ENCODE data around the gene STRIT1.

Gene STRIT1

DNA sequence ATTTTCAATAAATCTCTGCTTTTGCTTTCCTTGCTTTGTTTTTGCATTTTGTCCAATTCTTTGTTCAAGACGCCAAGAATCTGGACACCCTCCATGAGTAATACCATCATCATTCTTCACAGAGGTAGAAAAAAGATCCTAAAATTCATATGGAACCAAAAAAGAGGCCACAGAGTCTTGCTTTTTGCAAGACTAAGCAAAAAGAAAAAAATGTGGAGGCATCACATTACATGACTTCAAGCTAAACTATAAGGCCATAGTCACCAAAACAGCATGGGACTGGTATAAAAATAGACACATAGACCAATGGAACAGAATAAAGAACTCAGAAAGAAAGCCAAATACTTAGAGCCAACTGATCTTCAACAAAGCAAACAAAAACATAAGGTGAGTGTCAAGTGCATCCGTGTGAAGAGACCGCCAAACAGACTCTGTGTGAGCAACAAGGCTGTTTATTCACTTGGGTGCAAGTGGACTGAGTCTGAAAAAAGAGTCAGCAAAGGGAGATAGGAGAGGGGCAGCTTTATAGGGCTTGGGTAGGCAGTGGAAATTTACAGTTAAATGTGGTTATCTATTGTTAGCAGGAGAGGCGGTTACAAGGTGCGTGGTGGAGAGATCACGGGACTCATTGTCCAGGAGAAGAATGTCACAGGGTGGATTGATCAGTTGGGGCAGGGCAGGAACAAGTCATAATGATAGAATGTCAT lies 10.9 kb downstream of the STRIT1 start:
- TF ChIP-seq ZBTB7A (IDR thresholded peaks at IDR 0.05; ENCODE audit: low read depth): no peak
- TF ChIP-seq, protein P1, sequence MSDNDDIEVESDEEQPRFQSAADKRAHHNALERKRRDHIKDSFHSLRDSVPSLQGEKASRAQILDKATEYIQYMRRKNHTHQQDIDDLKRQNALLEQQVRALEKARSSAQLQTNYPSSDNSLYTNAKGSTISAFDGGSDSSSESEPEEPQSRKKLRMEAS (IDR thresholded peaks at IDR 0.05): no peak
- no peak for TF ChIP-seq EP300 (IDR thresholded peaks at IDR 0.05; ENCODE audit: borderline replicate concordance)
- TF ChIP-seq NFIC (IDR thresholded peaks at IDR 0.05): no peak
- no peak for TF ChIP-seq CEBPB (IDR thresholded peaks at IDR 0.05)
- no peak for TF ChIP-seq TEAD4 (IDR thresholded peaks at IDR 0.05)
- no peak for TF ChIP-seq EGR1 (IDR thresholded peaks at IDR 0.05)
- no peak for TF ChIP-seq TAF1 (IDR thresholded peaks at IDR 0.05; ENCODE audit: low read depth)
- TF ChIP-seq FOXM1 (IDR thresholded peaks at IDR 0.05; ENCODE audit: borderline replicate concordance, low read depth): no peak
- no peak for TF ChIP-seq TCF12 (IDR thresholded peaks at IDR 0.05; ENCODE audit: low read depth)
- no peak for TF ChIP-seq RAD21 (IDR thresholded peaks at IDR 0.05; ENCODE audit: low read depth)
- TF ChIP-seq, protein P2, sequence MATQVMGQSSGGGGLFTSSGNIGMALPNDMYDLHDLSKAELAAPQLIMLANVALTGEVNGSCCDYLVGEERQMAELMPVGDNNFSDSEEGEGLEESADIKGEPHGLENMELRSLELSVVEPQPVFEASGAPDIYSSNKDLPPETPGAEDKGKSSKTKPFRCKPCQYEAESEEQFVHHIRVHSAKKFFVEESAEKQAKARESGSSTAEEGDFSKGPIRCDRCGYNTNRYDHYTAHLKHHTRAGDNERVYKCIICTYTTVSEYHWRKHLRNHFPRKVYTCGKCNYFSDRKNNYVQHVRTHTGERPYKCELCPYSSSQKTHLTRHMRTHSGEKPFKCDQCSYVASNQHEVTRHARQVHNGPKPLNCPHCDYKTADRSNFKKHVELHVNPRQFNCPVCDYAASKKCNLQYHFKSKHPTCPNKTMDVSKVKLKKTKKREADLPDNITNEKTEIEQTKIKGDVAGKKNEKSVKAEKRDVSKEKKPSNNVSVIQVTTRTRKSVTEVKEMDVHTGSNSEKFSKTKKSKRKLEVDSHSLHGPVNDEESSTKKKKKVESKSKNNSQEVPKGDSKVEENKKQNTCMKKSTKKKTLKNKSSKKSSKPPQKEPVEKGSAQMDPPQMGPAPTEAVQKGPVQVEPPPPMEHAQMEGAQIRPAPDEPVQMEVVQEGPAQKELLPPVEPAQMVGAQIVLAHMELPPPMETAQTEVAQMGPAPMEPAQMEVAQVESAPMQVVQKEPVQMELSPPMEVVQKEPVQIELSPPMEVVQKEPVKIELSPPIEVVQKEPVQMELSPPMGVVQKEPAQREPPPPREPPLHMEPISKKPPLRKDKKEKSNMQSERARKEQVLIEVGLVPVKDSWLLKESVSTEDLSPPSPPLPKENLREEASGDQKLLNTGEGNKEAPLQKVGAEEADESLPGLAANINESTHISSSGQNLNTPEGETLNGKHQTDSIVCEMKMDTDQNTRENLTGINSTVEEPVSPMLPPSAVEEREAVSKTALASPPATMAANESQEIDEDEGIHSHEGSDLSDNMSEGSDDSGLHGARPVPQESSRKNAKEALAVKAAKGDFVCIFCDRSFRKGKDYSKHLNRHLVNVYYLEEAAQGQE (IDR thresholded peaks at IDR 0.05; ENCODE audit: low read depth): no peak
- TF ChIP-seq YY1 (IDR thresholded peaks at IDR 0.05; ENCODE audit: low read depth): no peak
- TF ChIP-seq, protein P3, sequence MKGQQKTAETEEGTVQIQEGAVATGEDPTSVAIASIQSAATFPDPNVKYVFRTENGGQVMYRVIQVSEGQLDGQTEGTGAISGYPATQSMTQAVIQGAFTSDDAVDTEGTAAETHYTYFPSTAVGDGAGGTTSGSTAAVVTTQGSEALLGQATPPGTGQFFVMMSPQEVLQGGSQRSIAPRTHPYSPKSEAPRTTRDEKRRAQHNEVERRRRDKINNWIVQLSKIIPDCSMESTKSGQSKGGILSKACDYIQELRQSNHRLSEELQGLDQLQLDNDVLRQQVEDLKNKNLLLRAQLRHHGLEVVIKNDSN (IDR thresholded peaks at IDR 0.05): no peak
- TF ChIP-seq CREB1 (IDR thresholded peaks at IDR 0.05; ENCODE audit: low read depth): no peak

DNA sequence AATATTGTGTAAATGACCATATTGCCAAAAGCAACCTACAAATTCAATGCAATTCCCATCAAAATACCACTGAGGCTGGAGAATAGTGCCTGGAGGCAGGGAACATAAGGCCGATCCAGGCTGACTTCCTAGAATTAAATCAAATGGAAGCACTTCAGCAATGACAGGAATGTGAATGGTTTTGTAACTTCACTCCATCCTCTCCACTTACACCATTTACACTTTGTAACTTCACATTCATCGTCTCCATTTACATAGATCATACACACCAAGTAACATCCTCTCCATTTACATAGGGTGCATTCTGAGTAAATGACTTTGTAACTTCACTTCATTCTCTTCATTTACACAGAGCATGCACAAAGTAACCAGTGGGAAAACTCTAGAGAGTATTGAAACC lies 11.6 kb downstream of the STRIT1 start:
- TF ChIP-seq CEBPB (IDR thresholded peaks at IDR 0.05): no peak

DNA sequence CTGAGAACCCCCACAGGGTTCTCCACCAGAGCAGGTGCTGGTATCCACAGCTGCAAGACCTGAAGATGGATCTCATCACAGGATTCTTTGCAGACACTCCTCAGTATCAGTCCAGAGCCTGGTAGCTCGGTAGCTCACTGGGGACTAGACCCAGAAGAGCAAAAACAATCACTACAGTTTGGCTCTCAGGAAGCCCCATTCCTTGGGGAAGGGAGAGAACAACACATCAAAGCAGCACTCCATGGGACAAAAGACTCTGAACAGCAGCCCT lies 22.2 kb downstream of the STRIT1 start:
- TF ChIP-seq TEAD4 (IDR thresholded peaks at IDR 0.05) (no peak), CREB1 (IDR thresholded peaks at IDR 0.05; ENCODE audit: low read depth) (no peak), RAD21 (IDR thresholded peaks at IDR 0.05; ENCODE audit: low read depth) (no peak), FOXM1 (IDR thresholded peaks at IDR 0.05; ENCODE audit: borderline replicate concordance, low read depth) (no peak), CEBPB (IDR thresholded peaks at IDR 0.05) (no peak), ZBTB7A (IDR thresholded peaks at IDR 0.05; ENCODE audit: low read depth) (no peak), YY1 (IDR thresholded peaks at IDR 0.05; ENCODE audit: low read depth) (no peak), EGR1 (IDR thresholded peaks at IDR 0.05) (no peak), TCF12 (IDR thresholded peaks at IDR 0.05; ENCODE audit: low read depth) (no peak)
- TF ChIP-seq, protein P3 (IDR thresholded peaks at IDR 0.05): no peak
- TF ChIP-seq, protein P2 (IDR thresholded peaks at IDR 0.05; ENCODE audit: low read depth): no peak

DNA sequence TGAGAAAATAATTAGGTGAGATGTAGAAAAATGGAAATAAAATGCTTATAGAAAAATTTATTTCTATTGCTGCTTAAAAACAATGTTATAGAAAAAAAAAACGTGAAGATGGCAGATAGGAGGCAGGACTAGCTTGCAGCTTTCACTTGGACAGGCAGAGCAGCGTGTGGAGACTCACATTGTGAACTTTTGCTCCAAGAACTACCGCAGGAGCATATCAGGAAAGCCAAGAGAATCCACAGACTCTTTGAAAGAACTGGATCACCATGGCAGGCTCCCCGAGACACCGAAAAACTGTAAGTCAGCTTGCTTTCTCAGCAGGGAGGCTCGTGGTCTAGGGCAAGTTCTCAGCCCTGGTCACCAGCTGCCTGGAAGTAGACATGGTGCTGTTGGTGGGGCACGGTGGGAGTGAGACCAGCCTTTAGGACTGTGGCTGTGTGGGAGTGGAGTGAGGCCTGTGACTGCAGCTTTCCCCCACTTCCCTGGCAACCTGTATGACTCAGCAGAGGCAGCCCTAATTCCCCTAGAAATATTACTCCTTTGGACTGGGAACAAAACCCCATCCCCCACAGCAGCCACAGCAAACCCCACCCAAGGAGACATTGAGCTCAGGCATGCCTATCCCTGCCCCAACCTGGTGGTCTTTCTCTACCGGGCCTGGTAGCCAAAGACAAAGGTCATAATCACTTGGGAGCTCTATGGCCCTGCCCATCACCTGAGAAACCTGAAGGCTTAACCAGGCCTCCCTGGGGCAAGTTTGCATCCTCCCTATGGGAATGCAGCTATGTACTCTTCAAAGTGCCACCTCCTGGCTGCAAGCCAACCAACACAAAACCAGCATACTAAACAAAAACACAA lies 22.8 kb downstream of the STRIT1 start:
- TF ChIP-seq EGR1 (IDR thresholded peaks at IDR 0.05) (no peak), TAF1 (IDR thresholded peaks at IDR 0.05; ENCODE audit: low read depth) (no peak), NFIC (IDR thresholded peaks at IDR 0.05) (no peak), YY1 (IDR thresholded peaks at IDR 0.05; ENCODE audit: low read depth) (no peak), EP300 (IDR thresholded peaks at IDR 0.05; ENCODE audit: borderline replicate concordance) (no peak), CREB1 (IDR thresholded peaks at IDR 0.05; ENCODE audit: low read depth) (no peak), FOXM1 (IDR thresholded peaks at IDR 0.05; ENCODE audit: borderline replicate concordance, low read depth) (no peak), TCF12 (IDR thresholded peaks at IDR 0.05; ENCODE audit: low read depth) (no peak), RAD21 (IDR thresholded peaks at IDR 0.05; ENCODE audit: low read depth) (no peak)

DNA sequence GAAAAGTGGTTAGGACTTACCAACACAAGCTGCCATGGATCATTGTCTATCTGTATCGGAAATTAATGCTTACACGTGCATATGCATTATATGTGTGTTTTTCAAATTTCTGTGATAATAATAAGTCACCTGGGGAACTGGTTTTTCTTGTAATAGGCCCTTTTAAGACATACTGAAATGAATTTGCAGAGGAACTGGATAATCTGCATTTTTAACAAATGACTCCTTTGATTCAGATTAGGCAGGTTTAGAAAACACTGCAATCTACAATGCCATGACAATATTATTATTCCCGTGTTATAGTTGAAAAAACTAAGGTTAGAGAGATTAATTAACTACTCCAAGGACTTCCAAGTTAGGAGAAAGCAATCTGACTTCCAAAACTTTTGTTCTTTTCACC lies 23.4 kb downstream of the STRIT1 start:
- TF ChIP-seq EP300 (IDR thresholded peaks at IDR 0.05; ENCODE audit: borderline replicate concordance): no peak
- TF ChIP-seq RAD21 (IDR thresholded peaks at IDR 0.05; ENCODE audit: low read depth): no peak
- no peak for TF ChIP-seq CREB1 (IDR thresholded peaks at IDR 0.05; ENCODE audit: low read depth)
- no peak for TF ChIP-seq YY1 (IDR thresholded peaks at IDR 0.05; ENCODE audit: low read depth)
- TF ChIP-seq, protein P3 (IDR thresholded peaks at IDR 0.05): no peak
- no peak for TF ChIP-seq FOXM1 (IDR thresholded peaks at IDR 0.05; ENCODE audit: borderline replicate concordance, low read depth)
- TF ChIP-seq CEBPB (IDR thresholded peaks at IDR 0.05): no peak

Measured in Ishikawa (cell line).